GM18498 (cell line): ENCODE measurements around the gene VWCE.

ENCODE experiments used
- ATAC-seq: cut with Tn5 transposase; IDR thresholded peaks from one replicate; pipeline ENCODE4 v1.9.1; 2021; ENCODE audit warnings: mild to moderate bottlenecking, moderate library complexity; ENCODE audit not compliant: unreplicated experiment

Gene VWCE

GRCh38 chr11:61331651-61332050 is 36.5 kb upstream of the VWCE start:
- ATAC-seq = no peak

- ATAC-seq = no peak
Observed at GRCh38 chr11:61329871-61330270, 34.8 kb upstream of the VWCE start.

GRCh38 chr11:61328351-61328750 is 33.2 kb upstream of the VWCE start:
- ATAC-seq = no peak

- ATAC-seq = no peak
Observed at GRCh38 chr11:61327669-61328071, 32.6 kb upstream of the VWCE start.

- no peak for ATAC-seq
Observed at GRCh38 chr11:61325649-61326414, 30.7 kb upstream of the VWCE start.

- ATAC-seq = no peak
Observed at GRCh38 chr11:61315260-61315659, 20.1 kb upstream of the VWCE start.

- ATAC-seq = no peak
Observed at GRCh38 chr11:61310749-61311148, 15.6 kb upstream of the VWCE start.

- no peak for ATAC-seq
Observed at GRCh38 chr11:61309739-61310138, 14.6 kb upstream of the VWCE start.

GRCh38 chr11:61309141-61309540 is 14.0 kb upstream of the VWCE start:
- no peak for ATAC-seq

- ATAC-seq = no peak
Observed at GRCh38 chr11:61307354-61307753, 12.2 kb upstream of the VWCE start.

GRCh38 chr11:61306221-61306620 is 11.1 kb upstream of the VWCE start:
- no peak for ATAC-seq

GRCh38 chr11:61305417-61305816 is 10.3 kb upstream of the VWCE start:
- ATAC-seq = no peak

- no peak for ATAC-seq
Observed at GRCh38 chr11:61303725-61304124, 8.6 kb upstream of the VWCE start.

- ATAC-seq = no peak
Observed at GRCh38 chr11:61302550-61302949, 7.4 kb upstream of the VWCE start.

- ATAC-seq = no peak
Observed at GRCh38 chr11:61298663-61299244, 3.6 kb upstream of the VWCE start.

GRCh38 chr11:61297746-61298145 is 2.6 kb upstream of the VWCE start:
- ATAC-seq = no peak

GRCh38 chr11:61297341-61297740 is 2.2 kb upstream of the VWCE start:
- ATAC-seq = no peak

- ATAC-seq = no peak
Observed at GRCh38 chr11:61295596-61295926, 445 bp upstream of the VWCE start.

GRCh38 chr11:61293867-61294716 is 1.0 kb downstream of the VWCE start:
- peak; percentile 34 for ATAC-seq

GRCh38 chr11:61292356-61292755 is 2.8 kb downstream of the VWCE start:
- no peak for ATAC-seq

GRCh38 chr11:61290905-61291690 is 4.0 kb downstream of the VWCE start:
- no peak for ATAC-seq
